SK-N-SH (cell line): ENCODE measurements around the gene MATN1. TPM values are rescaled to one million over a fixed set of nuclear protein-coding genes. Genes with fewer than 3 reads are reported as not detected.

Experiments used
- CTCF ChIA-PET: fragments of 300-600, 350-600 bp; formaldehyde crosslinking; extraction: SDS; loops from one replicate; lab custom pipeline; 2021; lab: Yijun Ruan, JAX
- POLR2A ChIA-PET: fragments of 350-600 bp; sonication (Branson Sonifier 250); formaldehyde crosslinking; extraction: SDS; loops from one replicate; lab custom pipeline; 2020; ENCODE audit warnings: antibody characterized with exemption, inconsistent platforms; lab: Yijun Ruan, JAX
- DNase-seq: peaks from one replicate; pipeline ENCODE4 v3.0.0; 2012
- H2AFZ ChIP-seq: fragments of 200-600 bp; sonication (generic); 2 replicates; pipeline ENCODE4 v1.8.1; 2016; ENCODE audit warnings: antibody characterized with exemption, mild to moderate bottlenecking, low read depth
- H3F3A ChIP-seq: fragments of 200-600 bp; sonication (generic); replicated peaks from 2 replicates; pipeline ENCODE3; 2016; ENCODE audit warnings: antibody characterized with exemption, mild to moderate bottlenecking; ENCODE audit not compliant: insufficient read depth
- H3K27ac ChIP-seq, 2 experiments: fragments of 200-500 bp in 1 of 2; fragments of 200-600 bp in 1 of 2; sonication (Bioruptor generic) in 1 of 2; sonication (generic), shearing (Covaris generic) in 1 of 2; 2 replicates each; pipeline versions ENCODE4 v1.5.1 to v1.6.1; 2014 to 2016; ENCODE audit warnings: low read depth in 2 of 2, inconsistent platforms in 1 of 2, low read length in 1 of 2, mild to moderate bottlenecking in 1 of 2, mixed read lengths in 1 of 2
- H3K27me3 ChIP-seq: fragments of 200-600 bp; sonication (generic), shearing (Covaris generic); 2 replicates; pipeline ENCODE4 v1.6.1; 2016; ENCODE audit warnings: mixed run types; ENCODE audit not compliant: insufficient read depth
- H3K36me3 ChIP-seq, 2 experiments: fragments of 200-500 bp in 1 of 2; fragments of 200-600 bp in 1 of 2; sonication (Bioruptor generic) in 1 of 2; sonication (generic) in 1 of 2; replicated peaks in 1 of 2; 2 replicates each; pipeline versions ENCODE3 to v1.5.1; 2014 to 2016; ENCODE audit warnings: low read length in 1 of 2, mild to moderate bottlenecking in 1 of 2; ENCODE audit not compliant: insufficient read depth in 2 of 2, control insufficient read depth in 1 of 2
- H3K4me1 ChIP-seq, 2 experiments: fragments of 200-500 bp in 1 of 2; fragments of 200-600 bp in 1 of 2; sonication (Bioruptor generic) in 1 of 2; sonication (generic), shearing (Covaris generic) in 1 of 2; 2 replicates each; pipeline versions ENCODE4 v1.5.1 to v1.6.1; 2014 to 2016; ENCODE audit warnings: low read depth in 1 of 2, low read length in 1 of 2, mixed run types in 1 of 2; ENCODE audit not compliant: insufficient read depth in 2 of 2, control insufficient read depth in 1 of 2
- H3K4me2 ChIP-seq: fragments of 200-600 bp; sonication (generic), shearing (Covaris generic); 2 replicates; pipeline ENCODE4 v1.6.1; 2017; ENCODE audit warnings: mixed run types
- H3K4me3 ChIP-seq, 2 experiments: fragments of 200-500 bp in 1 of 2; fragments of 200-600 bp in 1 of 2; sonication (Bioruptor generic) in 1 of 2; sonication (generic), shearing (Covaris generic) in 1 of 2; 2 replicates each; pipeline versions ENCODE4 v1.5.1 to v1.8.1; 2014 to 2016; ENCODE audit warnings: low read depth in 2 of 2, inconsistent platforms in 1 of 2, low read length in 1 of 2, mild to moderate bottlenecking in 1 of 2, mixed read lengths in 1 of 2, moderate library complexity in 1 of 2
- H3K79me2 ChIP-seq: fragments of 200-600 bp; sonication (generic); 2 replicates; pipeline ENCODE4 v1.8.1; 2017; ENCODE audit warnings: mild to moderate bottlenecking; ENCODE audit not compliant: insufficient read depth
- H3K9ac ChIP-seq: fragments of 200-600 bp; sonication (generic); 2 replicates; pipeline ENCODE4 v1.6.1; 2017; ENCODE audit warnings: mixed run types
- H3K9me2 ChIP-seq: fragments of 200-600 bp; sonication (generic); 2 replicates; pipeline ENCODE4 v1.6.1; 2017; ENCODE audit warnings: mixed run types
- H3K9me3 ChIP-seq: fragments of 200-600 bp; sonication (generic); 2 replicates; pipeline ENCODE4 v1.6.1; 2017; ENCODE audit warnings: mixed run types, mild to moderate bottlenecking, moderate library complexity
- H4K20me1 ChIP-seq: fragments of 200-600 bp; sonication (generic); 2 replicates; pipeline ENCODE4 v1.6.1; 2017; ENCODE audit warnings: mild to moderate bottlenecking, mixed run types; ENCODE audit not compliant: insufficient read depth
- EP300 ChIP-seq, 2 experiments: IDR thresholded peaks; 2 replicates each; pipeline versions ENCODE4 v1.4.0 to v1.6.1; 2012; ENCODE audit warnings: borderline replicate concordance in 1 of 2, low read depth in 1 of 2, low read length in 1 of 2
- EZH2phosphoT487 ChIP-seq: fragments of 200-600 bp; sonication (generic); IDR thresholded peaks from 2 replicates; pipeline ENCODE4 v1.6.1; 2017; ENCODE audit warnings: low read depth, mixed run types, mild to moderate bottlenecking, antibody characterized with exemption, moderate library complexity, borderline replicate concordance
- FOSL2 ChIP-seq: IDR thresholded peaks from 2 replicates; pipeline ENCODE4 v1.4.0; 2012; ENCODE audit warnings: low read depth, mild to moderate bottlenecking, moderate library complexity, borderline replicate concordance
- FOXJ3 ChIP-seq: sonication (generic); formaldehyde crosslinking; IDR thresholded peaks from 2 replicates; pipeline ENCODE4 v1.5.1; 2020; ENCODE audit warnings: mild to moderate bottlenecking, missing genetic modification reagents
- MAX ChIP-seq: IDR thresholded peaks from 2 replicates; pipeline ENCODE4 v1.4.0; 2012; ENCODE audit warnings: low read depth
- MEF2A ChIP-seq: IDR thresholded peaks from 2 replicates; pipeline ENCODE4 v1.4.0; 2012; ENCODE audit warnings: low read depth, borderline replicate concordance
- NFIC ChIP-seq: IDR thresholded peaks from 2 replicates; pipeline ENCODE4 v1.4.0; 2012; ENCODE audit warnings: borderline replicate concordance
- REST ChIP-seq: IDR thresholded peaks from 2 replicates; pipeline ENCODE4 v1.6.1; 2012; ENCODE audit warnings: mild to moderate bottlenecking, low read depth, low read length, moderate library complexity
- RXRA ChIP-seq: IDR thresholded peaks from 2 replicates; pipeline ENCODE4 v1.4.0; 2012; ENCODE audit warnings: low read depth, mild to moderate bottlenecking, borderline replicate concordance
- TCF12 ChIP-seq: IDR thresholded peaks from 2 replicates; pipeline ENCODE4 v1.4.0; 2012
- USF1 ChIP-seq: IDR thresholded peaks from 2 replicates; pipeline ENCODE4 v1.4.0; 2012; ENCODE audit warnings: low read depth, borderline replicate concordance
- WGBS: methylation state at CpG from one replicate; pipeline ENCODE4 v1.1.6; 2017; ENCODE audit warnings: low lambda C conversion rate; 5-methylcytosine and 5-hydroxymethylcytosine counted together
- polyA plus RNA-seq, 3 experiments: library from polyadenylated mRNA; depleted of rRNA; stranded (reverse); fragments of >200 nt; gene quantifications; 2 replicates each; pipeline ENCODE4 v1.2.3, GENCODE V29; 2012

MATN1 gene
- polyA plus RNA-seq, 1 of the 3 experiments (the other 2 are of a cell fraction): 0.23 TPM

- Histone ChIP-seq H3K4me2 (no peak overlapping the region; the same call in 1 of the 2 replicates), H2AFZ (no peak overlapping the region; the same call in 1 of the 2 replicates), H3K4me3 (no peak overlapping the region), H3K4me1 (peaks cover 6 to 17% of the 10 kb centered on the region in 2 experiments; a peak in 2 of 4 replicates), H3K27me3 (no peaks in the 10 kb centered on the region), H3K9me3 (no peaks in the 10 kb centered on the region), H4K20me1 (no peaks in the 10 kb centered on the region), H3F3A (no peaks in the 10 kb centered on the region), H3K79me2 (no peaks in the 10 kb centered on the region)
- ChIA-PET POLR2A (no interaction called here), CTCF (interaction anchor here (1.7 kb wide), 1 partner anchor 321 kb away, joined by 6 read pairs; no protein-coding TSS in a partner anchor)
- WGBS: 87% methylated on average over 2 of the region's 2 CpGs
- no peak for DNase-seq
- no peak for TF ChIP-seq MAX
- TF ChIP-seq REST: no peak
- no peak for TF ChIP-seq MEF2A
- TF ChIP-seq RXRA: no peak
- TF ChIP-seq, all 33 proteins: peak for 0
- Histone ChIP-seq H3K9me2 (no peaks in the 10 kb centered on the region), H3K9ac (no peak overlapping the region), H3K27ac (no peak overlapping the region; a peak in 1 of 4 replicates), H3K36me3 (no peaks in the 10 kb centered on the region)
Observed at GRCh38 chr1:30701258-30701633, 22.1 kb downstream of the MATN1 start.

GRCh38 chr1:30700528-30701257 is 22.7 kb downstream of the MATN1 start:
- CTCF ChIA-PET: interaction anchor here (1.7 kb wide), 1 partner anchor 321 kb away, joined by 6 read pairs; no protein-coding TSS in a partner anchor
- no peak for DNase-seq

More at GRCh38 chr1:30700528-30701257, 22.7 kb downstream of the MATN1 start:
- Histone ChIP-seq H3K4me3 (no peak overlapping the region), H4K20me1 (no peaks in the 10 kb centered on the region), H3K27ac (no peak overlapping the region; a peak in 1 of 4 replicates), H3K27me3 (no peaks in the 10 kb centered on the region), H3K4me1 (peaks cover 6 to 18% of the 10 kb centered on the region in 2 experiments; a peak in 2 of 4 replicates), H3K9me2 (no peaks in the 10 kb centered on the region), H3K9ac (no peak overlapping the region), H3F3A (no peaks in the 10 kb centered on the region), H3K9me3 (no peaks in the 10 kb centered on the region), H3K79me2 (no peaks in the 10 kb centered on the region), H2AFZ (no peak overlapping the region; the same call in 1 of the 2 replicates), H3K36me3 (no peaks in the 10 kb centered on the region), H3K4me2 (no peak overlapping the region; the same call in 1 of the 2 replicates)
- POLR2A ChIA-PET: no interaction called here
- 52% methylated on average over 5 of the region's 7 CpGs for WGBS
- TF ChIP-seq TCF12: peak; percentile 25; the same call in 1 of the 2 replicates
- TF ChIP-seq USF1: peak; percentile 73; the same call in 1 of the 2 replicates
- TF ChIP-seq FOSL2: peak; percentile 31; the same call in 1 of the 2 replicates
- TF ChIP-seq FOXJ3 (CRISPR knock-in tag): no peak
- TF ChIP-seq EP300 (IDR thresholded peaks at IDR 0.05; ENCODE audit: borderline replicate concordance in 1 of 2, low read depth in 1 of 2, low read length in 1 of 2): no peak
- TF ChIP-seq NFIC: peak; percentile 73
- peak; percentile 60; the same call in 1 of the 2 replicates for TF ChIP-seq MAX
- TF ChIP-seq EZH2phosphoT487: no peak
